HG03097 (cell line): ENCODE measurements around the gene SUSD1.
A peak's percentile ranks its signal among the peaks of the same experiment; 100 is the strongest.

ENCODE experiments used
- ATAC-seq: cut with Tn5 transposase; IDR thresholded peaks from one replicate; pipeline ENCODE4 v1.9.1; 2021; ENCODE audit not compliant: unreplicated experiment, low FRiP score

The SUSD1 gene

DNA sequence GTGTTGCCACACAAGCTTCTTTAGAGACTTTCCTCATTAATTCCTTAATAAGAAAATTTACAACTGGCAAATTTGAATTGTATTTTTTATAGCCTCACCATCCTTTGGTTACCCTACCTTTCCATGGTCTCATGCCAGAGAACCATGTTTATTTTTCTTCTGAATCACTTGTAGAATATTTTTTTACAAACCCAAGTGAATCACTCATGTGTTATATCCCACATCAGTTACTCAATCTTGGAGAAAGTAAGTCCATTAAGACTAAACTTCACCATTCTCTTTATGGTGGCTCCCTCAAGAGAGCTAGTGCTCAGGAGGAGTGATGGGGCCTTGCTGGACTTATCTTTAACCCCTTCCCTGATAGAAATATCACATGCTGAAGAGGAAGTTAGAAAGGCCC is 128.9 kb downstream of the SUSD1 start:
- ATAC-seq: no peak

- ATAC-seq: no peak
Observed at GRCh38 chr9:112044881-112045280, 130.2 kb downstream of the SUSD1 start.

- no peak for ATAC-seq
Observed at GRCh38 chr9:112044186-112044585, 130.9 kb downstream of the SUSD1 start.

DNA sequence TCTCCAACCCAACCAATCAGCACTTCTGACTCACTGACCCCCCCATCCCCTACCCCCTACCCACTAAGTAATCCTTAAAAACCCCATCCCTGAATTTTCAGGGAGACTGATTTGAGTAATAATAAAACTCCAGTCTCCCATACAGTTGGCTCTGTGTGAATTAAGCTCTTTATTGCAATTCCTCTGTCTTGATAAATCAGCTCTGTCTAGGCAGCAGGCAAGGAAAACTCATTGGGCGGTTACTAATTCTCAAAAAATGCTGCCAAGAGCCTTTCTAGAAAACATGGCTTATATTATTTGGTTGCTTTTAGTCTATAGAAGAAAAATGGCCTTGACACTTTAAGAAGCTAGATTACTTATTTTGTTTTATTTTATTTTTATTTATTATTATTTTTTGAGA is 131.7 kb downstream of the SUSD1 start:
- ATAC-seq: no peak

DNA sequence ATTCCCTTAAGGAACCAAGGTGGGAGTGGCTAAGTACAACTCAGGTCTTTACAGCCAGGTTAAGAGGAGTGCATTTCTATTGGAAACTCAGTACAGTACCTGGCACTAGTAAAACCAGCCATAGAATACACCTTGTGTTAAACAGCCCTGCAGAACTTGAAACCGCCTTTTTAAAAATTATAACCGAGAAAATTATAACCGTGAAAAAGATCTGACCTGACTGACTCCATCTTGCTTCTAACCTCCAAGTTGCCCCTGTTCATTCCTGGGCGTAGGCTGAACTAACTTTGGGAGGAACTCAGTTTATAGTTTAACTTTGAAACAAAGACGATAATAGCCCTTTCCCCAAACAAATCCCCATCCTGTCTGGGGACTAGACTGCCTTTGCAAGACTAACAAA is 132.3 kb downstream of the SUSD1 start:
- no peak for ATAC-seq

DNA sequence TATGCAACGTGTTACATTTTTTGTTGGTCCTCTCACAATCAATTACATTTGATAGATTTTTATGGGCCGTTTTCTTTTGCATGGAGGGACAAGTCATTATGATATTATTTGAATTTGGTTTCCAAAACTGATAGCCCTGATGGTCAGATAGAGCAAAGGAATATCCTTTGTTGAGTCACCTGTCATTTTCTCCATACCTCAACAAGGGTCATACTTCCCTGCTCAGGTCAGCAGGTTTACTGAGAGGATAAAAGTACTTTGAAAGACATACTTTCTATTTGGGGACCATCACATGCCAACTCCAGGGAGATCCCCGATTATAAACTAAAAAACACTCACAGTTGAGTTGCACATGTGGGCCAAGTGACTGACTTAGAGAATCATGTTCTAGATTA is 132.9 kb downstream of the SUSD1 start:
- no peak for ATAC-seq

GRCh38 chr9:112041536-112042243 is 133.4 kb downstream of the SUSD1 start:
- no peak for ATAC-seq

GRCh38 chr9:112041199-112041535 is 133.9 kb downstream of the SUSD1 start:
- no peak for ATAC-seq

- no peak for ATAC-seq
Observed at GRCh38 chr9:112038017-112038408, 137.1 kb downstream of the SUSD1 start.

DNA sequence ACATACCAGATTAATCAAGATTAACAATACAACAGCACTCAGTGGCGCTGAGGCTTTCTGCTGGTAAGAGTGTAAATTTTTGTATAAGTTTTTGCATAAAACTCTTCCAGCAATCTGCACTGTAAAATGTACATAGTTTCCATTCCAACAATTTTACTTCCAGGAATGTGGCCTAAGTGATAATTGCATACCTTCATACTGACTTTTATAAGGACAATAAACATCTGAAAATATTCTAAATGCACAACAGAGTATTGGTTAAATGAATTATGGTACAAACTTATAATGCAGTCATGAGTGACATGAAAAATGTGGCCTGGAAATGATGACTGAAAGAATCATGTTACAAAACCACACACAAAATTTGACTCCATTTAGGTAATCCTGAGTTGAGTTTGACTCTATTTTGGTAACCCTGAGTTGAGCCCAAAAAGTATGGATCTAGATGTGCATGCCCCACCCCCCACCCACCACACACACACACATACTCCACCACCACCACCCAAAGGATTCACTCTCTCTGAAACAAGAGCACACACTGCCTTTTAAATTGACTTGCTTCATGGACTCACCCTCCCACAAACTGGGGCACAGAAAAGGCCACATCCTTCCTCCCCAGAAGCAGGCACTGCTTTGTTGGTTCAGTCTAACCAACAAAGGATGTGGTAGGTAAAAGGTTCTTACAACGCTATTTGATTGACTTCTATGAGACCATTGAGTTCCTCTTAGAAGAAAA is 137.6 kb downstream of the SUSD1 start:
- ATAC-seq: peak; percentile 35

DNA sequence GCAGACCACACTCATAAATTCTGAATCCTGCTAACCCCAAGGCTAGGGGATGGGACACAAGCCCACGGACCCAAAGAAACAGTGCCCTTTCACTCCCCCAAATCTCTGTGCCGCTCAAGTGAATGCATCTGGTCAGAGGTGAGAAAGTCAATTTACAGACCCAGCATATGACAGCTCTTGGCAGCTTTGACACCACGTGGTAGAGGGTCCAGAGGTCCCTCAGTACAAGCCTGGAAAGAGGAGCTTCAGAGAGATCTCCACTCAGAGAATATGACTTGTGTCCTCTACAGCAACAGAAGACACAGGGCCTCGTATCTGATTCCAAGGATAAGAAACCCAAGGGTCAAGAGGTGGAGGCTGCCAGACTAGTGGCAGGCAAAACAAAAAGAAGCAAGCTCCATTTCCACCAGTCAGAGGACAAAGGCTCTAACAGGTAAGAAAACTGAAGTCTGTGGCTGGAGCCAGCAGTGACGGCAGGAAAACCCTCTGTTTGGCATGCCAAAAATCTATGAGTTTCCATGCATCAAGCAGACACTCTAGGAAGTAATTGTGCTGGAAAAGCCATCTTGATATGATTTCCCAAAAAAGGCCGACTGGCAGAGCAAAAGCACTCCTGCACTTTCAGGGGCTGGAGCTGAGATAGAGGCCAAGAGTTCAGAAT is 139.8 kb downstream of the SUSD1 start:
- ATAC-seq: no peak

DNA sequence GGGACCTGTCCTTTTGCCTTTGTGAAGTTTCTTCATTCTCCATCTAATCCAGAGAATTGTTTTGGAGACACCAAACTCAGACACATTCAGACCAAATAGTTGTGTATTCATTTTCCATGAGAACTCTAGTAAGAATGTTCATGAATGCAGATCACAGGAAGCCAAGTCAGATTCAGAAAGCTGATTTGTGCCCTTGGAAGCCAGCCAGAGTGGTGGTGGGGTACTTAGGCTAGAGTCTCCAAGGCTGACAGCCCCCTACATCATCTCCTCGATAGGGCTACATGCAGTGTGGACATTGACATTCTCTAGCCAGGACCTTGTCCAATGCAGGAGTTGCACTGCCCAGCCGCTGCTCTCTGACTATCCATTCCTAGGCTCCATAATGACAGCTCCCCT is 140.9 kb downstream of the SUSD1 start:
- no peak for ATAC-seq

GRCh38 chr9:112033237-112034215 is 141.6 kb downstream of the SUSD1 start:
- ATAC-seq: no peak

- ATAC-seq: no peak
Observed at GRCh38 chr9:112032743-112033142, 142.4 kb downstream of the SUSD1 start.

- ATAC-seq: peak; percentile 54
Observed at GRCh38 chr9:112032009-112032408, 143.1 kb downstream of the SUSD1 start.

- no peak for ATAC-seq
Observed at GRCh38 chr9:112031400-112031799, 143.7 kb downstream of the SUSD1 start.

DNA sequence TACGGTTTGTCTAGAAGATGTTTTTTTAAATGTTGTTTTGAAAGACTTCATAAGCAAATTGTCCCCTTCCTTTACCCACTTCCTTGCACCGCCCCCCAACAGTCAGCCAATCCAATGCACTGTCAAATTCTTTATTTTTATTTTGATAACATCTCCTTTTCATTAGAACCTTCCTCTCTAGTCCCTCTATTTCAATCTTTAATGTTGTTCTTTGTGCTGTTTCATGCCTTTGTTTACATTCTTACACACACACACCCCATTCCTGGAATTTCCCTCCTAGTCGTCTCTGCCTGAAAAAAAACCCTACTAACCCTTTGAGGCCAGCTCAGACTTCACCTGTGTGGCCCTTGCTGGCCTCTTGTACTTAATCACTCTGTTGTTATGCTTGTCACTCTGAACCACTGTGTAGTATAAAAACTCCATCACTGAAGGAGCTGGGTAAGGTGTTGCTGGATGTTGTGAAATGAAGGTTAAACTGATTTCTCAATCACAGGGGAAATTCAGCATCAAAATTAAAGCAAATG is 145.1 kb downstream of the SUSD1 start:
- ATAC-seq: no peak

DNA sequence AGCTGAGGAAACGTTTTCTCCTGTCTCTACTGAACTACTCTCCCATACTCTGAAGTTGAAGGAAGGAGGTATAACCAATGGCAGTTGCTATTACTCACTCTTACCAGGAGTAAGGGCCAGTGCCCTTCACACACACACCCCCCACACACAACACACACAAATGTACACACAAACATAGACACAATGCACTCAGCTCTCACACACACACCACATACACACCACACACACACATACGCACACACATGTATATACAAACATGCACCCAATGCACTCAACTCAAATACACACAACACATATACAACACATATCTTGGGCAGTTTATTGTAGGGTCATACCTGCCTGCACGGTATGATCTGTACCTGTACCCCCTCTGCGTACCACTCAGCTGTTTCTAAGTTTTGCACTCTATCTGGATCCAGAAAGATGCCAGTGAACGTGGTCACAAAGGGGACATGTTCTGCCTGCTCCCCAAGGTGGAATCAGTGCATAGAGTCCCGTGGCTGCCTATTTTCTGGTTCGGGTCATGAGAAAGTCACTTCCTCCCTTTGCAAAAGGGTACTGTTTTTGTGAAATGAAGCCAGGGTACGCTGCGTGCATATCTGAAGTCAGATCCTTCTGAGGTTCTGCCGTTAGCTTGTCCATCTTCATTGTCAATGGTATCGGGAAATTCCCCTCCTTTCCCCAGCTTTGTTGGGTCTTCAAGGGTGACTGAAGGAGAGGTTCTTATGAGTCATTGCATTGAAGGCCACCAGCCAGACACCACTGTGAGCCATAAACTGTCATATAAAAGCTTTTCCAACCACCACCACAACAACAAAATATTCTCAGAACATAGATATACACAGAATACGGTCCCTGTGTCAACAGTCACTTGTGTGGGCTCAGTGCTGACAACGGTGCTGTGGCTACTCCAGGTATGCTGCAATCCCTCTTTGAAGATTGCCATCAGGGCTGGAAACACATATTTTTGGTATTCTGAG is 146.6 kb downstream of the SUSD1 start:
- ATAC-seq: peak; percentile 35

- no peak for ATAC-seq
Observed at GRCh38 chr9:112025850-112026249, 149.2 kb downstream of the SUSD1 start.
